HG03342 (cell line): ENCODE results near the gene RSPH3.
"Not testable (repeated sequence)": the region's sequence is repeated elsewhere in the genome, so short reads cannot be mapped to it uniquely, and the experiment has no call there.

Experiments
- ATAC-seq: cut with Tn5 transposase; IDR thresholded peaks from one replicate; pipeline ENCODE4 v1.9.1; 2021; ENCODE audit warnings: mild to moderate bottlenecking, moderate library complexity; ENCODE audit not compliant: unreplicated experiment

The RSPH3 gene

GRCh38 chr6:159030168-159030567 is 30.2 kb upstream of the RSPH3 start:
- ATAC-seq: no peak

- ATAC-seq: not testable (repeated sequence)
These were observed 25.2 kb upstream of the RSPH3 start for GRCh38 chr6:159025224-159025623.

GRCh38 chr6:159023893-159024292 is 23.9 kb upstream of the RSPH3 start:
- ATAC-seq: no peak

- ATAC-seq: no peak
These were observed 20.0 kb upstream of the RSPH3 start for GRCh38 chr6:159020011-159020410.

GRCh38 chr6:159017757-159018559 is 18.0 kb upstream of the RSPH3 start:
- ATAC-seq: no peak

- no peak for ATAC-seq
These were observed 14.4 kb upstream of the RSPH3 start for GRCh38 chr6:159014406-159014805.

GRCh38 chr6:159013229-159013628 is 13.2 kb upstream of the RSPH3 start:
- no peak for ATAC-seq

- ATAC-seq: no peak
These were observed 12.2 kb upstream of the RSPH3 start for GRCh38 chr6:159012201-159012600.

- not testable (repeated sequence) for ATAC-seq
These were observed 10.1 kb upstream of the RSPH3 start for GRCh38 chr6:159010037-159010612.

- peak; percentile 65 for ATAC-seq
These were observed 8.8 kb upstream of the RSPH3 start for GRCh38 chr6:159008656-159009288.

- ATAC-seq: no peak
These were observed 7.5 kb upstream of the RSPH3 start for GRCh38 chr6:159007510-159007909.

- no peak for ATAC-seq
These were observed 5.4 kb upstream of the RSPH3 start for GRCh38 chr6:159005436-159005835.

- ATAC-seq: no peak
These were observed 4.6 kb upstream of the RSPH3 start for GRCh38 chr6:159004592-159004991.

- ATAC-seq: no peak
These were observed 2.6 kb upstream of the RSPH3 start for GRCh38 chr6:159002432-159003155.

GRCh38 chr6:158999154-158999665 is 792 bp downstream of the RSPH3 start:
- ATAC-seq: peak; percentile 26

GRCh38 chr6:158996856-158997255 is 3.1 kb downstream of the RSPH3 start:
- no peak for ATAC-seq

GRCh38 chr6:158993639-158994038 is 6.4 kb downstream of the RSPH3 start:
- ATAC-seq: no peak

GRCh38 chr6:158991017-158991723 is 8.8 kb downstream of the RSPH3 start:
- ATAC-seq: no peak

- not testable (repeated sequence) for ATAC-seq
These were observed 10.3 kb downstream of the RSPH3 start for GRCh38 chr6:158989711-158990110.

- no peak for ATAC-seq
These were observed 11.5 kb downstream of the RSPH3 start for GRCh38 chr6:158988477-158988876.

GRCh38 chr6:158987657-158988056 is 12.3 kb downstream of the RSPH3 start:
- no peak for ATAC-seq
